CD8-positive, alpha-beta memory T cell (primary cell): ENCODE results near the gene NENF. TPM values are rescaled to one million over a fixed set of nuclear protein-coding genes. Genes with fewer than 3 reads are reported as not detected.

Experiments used
- CTCF ChIA-PET: fragments of 350-600 bp; sonication (Branson Sonifier 250); formaldehyde crosslinking; loops from one replicate; lab custom pipeline; 2021; ENCODE audit warnings: antibody characterized with exemption; lab: Charles Lee
- POLR2A ChIA-PET: fragments of 350-600 bp; sonication (Branson Sonifier 250); formaldehyde crosslinking; loops from one replicate; lab custom pipeline; 2021; ENCODE audit warnings: antibody characterized with exemption; lab: Charles Lee
- DNase-seq, 5 donors: peaks; one replicate each; pipeline versions ENCODE4 v3.0.0 to v3.0.0-alpha.2; 2020 to 2022; ENCODE audit warnings: mixed read lengths in 1 of 5
- H3K27ac ChIP-seq: one replicate; pipeline ENCODE4 v1.7.0; 2013; ENCODE audit warnings: low read depth, mild to moderate bottlenecking, low read length, moderate library complexity
- H3K27me3 ChIP-seq: 2 replicates; pipeline ENCODE4 v1.7.0; 2013; ENCODE audit warnings: low read length, mild to moderate bottlenecking; ENCODE audit not compliant: insufficient read depth, poor library complexity, severe bottlenecking
- H3K36me3 ChIP-seq: 2 replicates; pipeline ENCODE4 v1.7.0; 2013; ENCODE audit warnings: mild to moderate bottlenecking, low read length, moderate library complexity; ENCODE audit not compliant: insufficient read depth
- H3K4me1 ChIP-seq: 2 replicates; pipeline ENCODE4 v1.7.0; 2013; ENCODE audit warnings: mild to moderate bottlenecking, low read length, moderate library complexity; ENCODE audit not compliant: insufficient read depth
- H3K4me3 ChIP-seq: 2 replicates; pipeline ENCODE4 v1.7.0; 2013; ENCODE audit warnings: mild to moderate bottlenecking, low read length
- H3K9me3 ChIP-seq: 2 replicates; pipeline ENCODE4 v1.7.0; 2013; ENCODE audit warnings: mild to moderate bottlenecking, low read length
- H3K27ac Mint-ChIP-seq, 8 donors: one replicate each; pipeline ENCODE4 v1.8.0; 2020 to 2021; ENCODE audit warnings: mixed read lengths in 8 of 8, mild to moderate bottlenecking in 6 of 8, inconsistent platforms in 3 of 8, moderate library complexity in 3 of 8
- H3K27me3 Mint-ChIP-seq, 2 donors: one replicate each; pipeline ENCODE4 v1.8.0; 2020 to 2021; ENCODE audit warnings: mixed read lengths in 2 of 2, mild to moderate bottlenecking in 1 of 2, moderate library complexity in 1 of 2
- H3K36me3 Mint-ChIP-seq, 3 donors: one replicate each; pipeline ENCODE4 v1.8.0; 2020 to 2021; ENCODE audit warnings: mixed read lengths in 3 of 3, inconsistent platforms in 1 of 3, mild to moderate bottlenecking in 1 of 3
- H3K4me1 Mint-ChIP-seq, 3 donors: one replicate each; pipeline ENCODE4 v1.8.0; 2020 to 2021; ENCODE audit warnings: mixed read lengths in 3 of 3, inconsistent platforms in 1 of 3, mild to moderate bottlenecking in 1 of 3
- H3K4me3 Mint-ChIP-seq, 7 donors: one replicate each; pipeline ENCODE4 v1.8.0; 2020 to 2021; ENCODE audit warnings: mixed read lengths in 7 of 7, mild to moderate bottlenecking in 6 of 7, moderate library complexity in 4 of 7, inconsistent platforms in 2 of 7
- H3K9me3 Mint-ChIP-seq, 5 donors: one replicate each; pipeline ENCODE4 v1.8.0; 2020 to 2022; ENCODE audit warnings: mixed read lengths in 5 of 5, mild to moderate bottlenecking in 3 of 5, moderate library complexity in 2 of 5, inconsistent platforms in 1 of 5
- polyA plus RNA-seq: library from polyadenylated mRNA; unstranded; fragments of 300-500 nt; fragmentation: Illumina TruSeq; gene quantifications from one replicate; pipeline ENCODE4 v1.2.3, GENCODE V29; 2021
- total RNA-seq, 2 experiments: library from RNA; stranded (reverse); gene quantifications; one replicate each; pipeline ENCODE4 v1.2.3, GENCODE V29; 2021

NENF gene
- total and polyA plus RNA-seq, 3 experiments from 2014 or later = 45.5 to 49.9 (median 47.9) TPM

- Mint-ChIP-seq H3K9me3 (peaks cover 0 to 1% (median 0%) of the 10 kb centered on the region in 5 donors), H3K4me1 (no peaks in the 10 kb centered on the region), H3K27me3 (peaks cover 0 to 7% of the 10 kb centered on the region in 2 donors), H3K36me3 (no peaks in the 10 kb centered on the region), H3K4me3 (no peak overlapping the region), H3K27ac (no peak overlapping the region)
- H3K36me3 ChIP-seq = no peaks in the 10 kb centered on the region
- no peak for DNase-seq
- POLR2A ChIA-PET = no interaction called here
- CTCF ChIA-PET = interaction anchor here (0.5 to 4.2 kb wide), 5 partner anchors 9 to 484 kb away, joined by 3 to 27 read pairs (median 4); no protein-coding TSS in a partner anchor
- H3K4me1 ChIP-seq = no peaks in the 10 kb centered on the region
- H3K9me3 ChIP-seq = no peaks in the 10 kb centered on the region
- H3K27ac ChIP-seq = no peak overlapping the region
- no peaks in the 10 kb centered on the region for H3K27me3 ChIP-seq
- no peak overlapping the region for H3K4me3 ChIP-seq
These were observed 31.0 kb downstream of the NENF start for GRCh38 chr1:212463565-212464285.

- Mint-ChIP-seq H3K27ac (peak overlapping the region in 1 of 8 donors; percentile 17), H3K36me3 (no peaks in the 10 kb centered on the region), H3K4me1 (no peaks in the 10 kb centered on the region), H3K27me3 (peaks cover 6 to 11% of the 10 kb centered on the region in 2 donors), H3K9me3 (no peaks in the 10 kb centered on the region), H3K4me3 (no peak overlapping the region)
- ChIA-PET CTCF (interaction anchor here (2.4 to 4.2 kb wide), 3 partner anchors 9 to 394 kb away, joined by 8 to 27 read pairs (median 25); no protein-coding TSS in a partner anchor), POLR2A (interaction anchor here (0.6 kb wide), 1 partner anchor 282 kb away, joined by 5 read pairs; no protein-coding TSS in a partner anchor)
- H3K4me1 ChIP-seq = no peaks in the 10 kb centered on the region
- no peaks in the 10 kb centered on the region for H3K36me3 ChIP-seq
- no peak overlapping the region for H3K27ac ChIP-seq
- DNase-seq = no peak
- H3K27me3 ChIP-seq = no peaks in the 10 kb centered on the region
- H3K9me3 ChIP-seq = no peaks in the 10 kb centered on the region
- H3K4me3 ChIP-seq = no peak overlapping the region
These were observed 32.6 kb downstream of the NENF start for GRCh38 chr1:212465311-212465710.

- ChIA-PET POLR2A (no interaction called here), CTCF (interaction anchor here (2.4 to 4.2 kb wide), 2 partner anchors 10 to 12 kb away, joined by 25 to 27 read pairs; no protein-coding TSS in a partner anchor)
- H3K36me3 ChIP-seq = no peaks in the 10 kb centered on the region
- H3K27ac ChIP-seq = no peak overlapping the region
- H3K27me3 Mint-ChIP-seq = peaks cover 6 to 11% of the 10 kb centered on the region in 2 donors
- H3K4me1 Mint-ChIP-seq = no peaks in the 10 kb centered on the region
- no peaks in the 10 kb centered on the region for H3K4me1 ChIP-seq
- H3K36me3 Mint-ChIP-seq = no peaks in the 10 kb centered on the region
- H3K27ac Mint-ChIP-seq = peak overlapping the region in 2 of 8 donors; percentile 70 to 71
- DNase-seq = no peak
- H3K4me3 ChIP-seq = no peak overlapping the region
- H3K4me3 Mint-ChIP-seq = no peak overlapping the region
- no peaks in the 10 kb centered on the region for H3K27me3 ChIP-seq
- H3K9me3 Mint-ChIP-seq = no peaks in the 10 kb centered on the region
- H3K9me3 ChIP-seq = no peaks in the 10 kb centered on the region
These were observed 33.7 kb downstream of the NENF start for GRCh38 chr1:212466437-212466836.

GRCh38 chr1:212466898-212467650 is 34.4 kb downstream of the NENF start:
- no peaks in the 10 kb centered on the region for H3K4me1 ChIP-seq
- H3K27me3 ChIP-seq = no peaks in the 10 kb centered on the region
- CTCF ChIA-PET = interaction anchor here (1.3 to 4.2 kb wide), 4 partner anchors 10 to 11 kb away, joined by 4 to 27 read pairs (median 8); no protein-coding TSS in a partner anchor
- H3K27ac ChIP-seq = no peak overlapping the region
- peak overlapping the region in 2 of 8 donors; percentile 33 to 40 for H3K27ac Mint-ChIP-seq
- H3K36me3 ChIP-seq = no peaks in the 10 kb centered on the region
- DNase-seq = no peak
- no peaks in the 10 kb centered on the region for H3K9me3 Mint-ChIP-seq
- H3K27me3 Mint-ChIP-seq = peaks cover 6 to 11% of the 10 kb centered on the region in 2 donors
- no peaks in the 10 kb centered on the region for H3K9me3 ChIP-seq
- H3K4me3 ChIP-seq = no peak overlapping the region
- H3K4me1 Mint-ChIP-seq = no peaks in the 10 kb centered on the region
- POLR2A ChIA-PET = interaction anchor here (0.6 kb wide), 1 partner anchor 431 kb away, joined by 3 read pairs; no protein-coding TSS in a partner anchor
- no peaks in the 10 kb centered on the region for H3K36me3 Mint-ChIP-seq
- peak overlapping the region in 1 of 7 donors; percentile 72 for H3K4me3 Mint-ChIP-seq

- Mint-ChIP-seq H3K36me3 (no peaks in the 10 kb centered on the region), H3K4me3 (peak overlapping the region in 2 of 7 donors; percentile 48 to 72), H3K4me1 (no peaks in the 10 kb centered on the region), H3K27ac (peak overlapping the region in 2 of 8 donors; percentile 33 to 60), H3K27me3 (peaks cover 6 to 13% of the 10 kb centered on the region in 2 donors), H3K9me3 (no peaks in the 10 kb centered on the region)
- no peaks in the 10 kb centered on the region for H3K27me3 ChIP-seq
- H3K36me3 ChIP-seq = no peaks in the 10 kb centered on the region
- H3K9me3 ChIP-seq = no peaks in the 10 kb centered on the region
- H3K4me3 ChIP-seq = no peak overlapping the region
- no peaks in the 10 kb centered on the region for H3K4me1 ChIP-seq
- CTCF ChIA-PET = interaction anchor here (1.3 to 2.0 kb wide), 3 partner anchors 9 to 12 kb away, joined by 4 to 10 read pairs (median 6); no protein-coding TSS in a partner anchor
- POLR2A ChIA-PET = no interaction called here
- no peak overlapping the region for H3K27ac ChIP-seq
- no peak for DNase-seq
These were observed 35.2 kb downstream of the NENF start for GRCh38 chr1:212467843-212468482.

- Histone ChIP-seq H3K36me3 (no peaks in the 10 kb centered on the region), H3K4me1 (no peaks in the 10 kb centered on the region), H3K27me3 (no peaks in the 10 kb centered on the region), H3K9me3 (no peaks in the 10 kb centered on the region), H3K27ac (no peak overlapping the region), H3K4me3 (no peak overlapping the region)
- H3K4me3 Mint-ChIP-seq = no peak overlapping the region
- peak overlapping the region in 1 of 8 donors; percentile 6 for H3K27ac Mint-ChIP-seq
- H3K4me1 Mint-ChIP-seq = no peaks in the 10 kb centered on the region
- no peaks in the 10 kb centered on the region for H3K9me3 Mint-ChIP-seq
- POLR2A ChIA-PET = no interaction called here
- no peak for DNase-seq
- no peaks in the 10 kb centered on the region for H3K36me3 Mint-ChIP-seq
- CTCF ChIA-PET = interaction anchor here (1.0 to 3.1 kb wide), 3 partner anchors 14 to 408 kb away, joined by 3 to 11 read pairs (median 3); no protein-coding TSS in a partner anchor
- H3K27me3 Mint-ChIP-seq = peaks cover 6 to 11% of the 10 kb centered on the region in 2 donors
These were observed 37.3 kb downstream of the NENF start for GRCh38 chr1:212470059-212470458.

- no peak for DNase-seq
- no peak overlapping the region for H3K27ac Mint-ChIP-seq
- peaks cover 6 to 10% of the 10 kb centered on the region in 2 donors for H3K27me3 Mint-ChIP-seq
- no peaks in the 10 kb centered on the region for H3K4me1 Mint-ChIP-seq
- H3K9me3 ChIP-seq = no peaks in the 10 kb centered on the region
- no peak overlapping the region for H3K27ac ChIP-seq
- H3K27me3 ChIP-seq = no peaks in the 10 kb centered on the region
- H3K9me3 Mint-ChIP-seq = no peaks in the 10 kb centered on the region
- H3K4me3 ChIP-seq = no peak overlapping the region
- H3K4me3 Mint-ChIP-seq = no peak overlapping the region
- ChIA-PET POLR2A (no interaction called here), CTCF (interaction anchor here (1.4 to 3.1 kb wide), 2 partner anchors 15 to 409 kb away, joined by 3 to 11 read pairs; no protein-coding TSS in a partner anchor)
- no peaks in the 10 kb centered on the region for H3K36me3 Mint-ChIP-seq
- no peaks in the 10 kb centered on the region for H3K4me1 ChIP-seq
- H3K36me3 ChIP-seq = no peaks in the 10 kb centered on the region
These were observed 38.6 kb downstream of the NENF start for GRCh38 chr1:212471286-212471685.
